Globus pallidus (tissue), 1 donor: ENCODE measurements around the gene LYRM1.
"Not testable (repeated sequence)": the region's sequence is repeated elsewhere in the genome, so short reads cannot be mapped to it uniquely, and the experiment has no call there.

Experiments
- DNase-seq: peaks from one replicate; pipeline ENCODE4 v3.0.0-alpha.2; 2015; ENCODE audit warnings: low spot score

Gene LYRM1

DNA sequence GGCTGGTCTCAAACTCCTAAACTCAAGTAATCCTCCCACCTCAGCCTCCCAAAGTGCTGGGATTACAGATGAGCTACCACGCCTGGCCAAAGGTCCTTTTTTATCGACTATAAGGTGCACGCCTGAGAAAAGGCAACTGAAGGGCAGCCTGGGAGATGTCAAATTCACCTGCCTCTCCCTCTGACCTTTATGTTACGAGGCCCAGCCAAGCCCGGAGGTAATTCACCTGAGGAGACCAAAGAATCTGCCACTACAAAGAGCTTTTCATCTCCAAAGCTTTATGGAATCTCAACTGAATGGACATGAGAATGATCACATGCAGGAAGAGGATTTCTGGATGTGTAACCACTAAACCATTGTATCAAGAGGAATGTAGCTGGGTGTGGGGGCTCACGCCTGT lies 37.2 kb downstream of the LYRM1 start:
- no peak for DNase-seq

GRCh38 chr16:20938426-20938825 lies 37.9 kb downstream of the LYRM1 start:
- DNase-seq: no peak

DNA sequence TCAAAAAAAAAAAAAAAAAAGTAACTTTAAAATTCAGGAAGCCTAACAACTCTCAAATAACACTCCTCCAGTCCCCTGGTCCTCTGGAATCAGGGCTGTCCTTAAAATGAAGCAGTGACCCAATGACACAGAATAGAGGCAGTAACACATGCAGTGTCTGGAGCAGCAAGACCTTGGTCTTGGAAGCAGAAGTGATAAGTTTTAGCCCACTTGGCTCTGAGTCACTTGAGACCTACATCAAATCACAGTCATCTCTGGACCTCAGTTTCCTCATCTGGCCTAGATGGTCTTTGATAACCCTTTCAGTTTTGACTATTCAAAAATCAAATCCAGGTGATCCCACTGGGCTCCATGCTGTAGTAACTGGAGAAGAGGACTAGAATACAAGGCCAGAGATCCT lies 39.0 kb downstream of the LYRM1 start:
- DNase-seq: no peak

DNA sequence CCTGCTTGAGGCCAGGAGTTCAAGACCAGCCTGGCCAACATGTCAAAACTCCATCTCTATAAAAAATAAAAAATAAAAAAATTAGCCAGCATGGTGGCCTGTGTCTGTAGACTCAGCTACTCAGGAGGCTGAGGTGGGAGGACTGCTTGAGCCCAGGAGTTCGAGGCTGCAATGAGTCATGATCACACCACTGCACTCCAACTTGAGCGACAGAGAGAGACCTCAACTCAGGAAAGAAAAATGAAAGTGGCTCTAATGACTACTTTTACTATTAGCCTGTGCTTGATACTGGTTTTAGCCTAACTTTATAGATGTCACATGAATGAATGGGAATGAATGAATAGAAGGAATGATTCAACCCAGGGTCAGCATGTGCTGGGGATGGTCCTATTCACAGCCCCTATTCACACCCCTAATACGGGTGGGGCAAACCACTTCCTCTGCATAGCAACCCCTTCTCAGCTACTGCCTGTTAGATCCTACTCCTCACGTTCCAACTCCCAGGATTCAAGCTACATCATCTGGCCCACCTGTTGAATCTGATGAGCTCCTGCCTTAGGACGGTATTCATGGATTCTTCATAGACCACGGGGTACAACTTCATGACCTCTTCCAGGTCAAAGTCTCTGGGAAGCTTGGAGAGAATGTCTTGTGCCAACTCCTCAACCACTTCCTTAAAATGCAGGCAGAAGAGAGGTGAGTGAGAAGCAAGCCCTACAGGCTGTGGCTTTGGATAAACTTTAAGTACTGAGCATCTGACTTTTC lies 40.5 kb downstream of the LYRM1 start:
- DNase-seq: no peak

DNA sequence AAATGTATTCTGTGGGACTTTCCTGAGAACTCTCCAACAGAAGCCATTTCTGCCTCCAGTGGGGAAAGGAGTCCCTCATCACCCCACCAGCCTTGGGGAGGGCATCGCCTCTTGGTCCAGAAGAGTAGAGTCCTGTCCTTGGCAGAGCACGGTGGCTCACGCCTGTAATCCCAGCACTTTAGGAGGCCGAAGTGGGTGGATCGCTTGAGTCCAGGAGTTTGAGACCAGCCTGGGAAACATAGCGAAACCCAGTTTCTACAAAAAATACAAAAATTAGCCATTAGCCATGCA lies 41.0 kb downstream of the LYRM1 start:
- DNase-seq: no peak

DNA sequence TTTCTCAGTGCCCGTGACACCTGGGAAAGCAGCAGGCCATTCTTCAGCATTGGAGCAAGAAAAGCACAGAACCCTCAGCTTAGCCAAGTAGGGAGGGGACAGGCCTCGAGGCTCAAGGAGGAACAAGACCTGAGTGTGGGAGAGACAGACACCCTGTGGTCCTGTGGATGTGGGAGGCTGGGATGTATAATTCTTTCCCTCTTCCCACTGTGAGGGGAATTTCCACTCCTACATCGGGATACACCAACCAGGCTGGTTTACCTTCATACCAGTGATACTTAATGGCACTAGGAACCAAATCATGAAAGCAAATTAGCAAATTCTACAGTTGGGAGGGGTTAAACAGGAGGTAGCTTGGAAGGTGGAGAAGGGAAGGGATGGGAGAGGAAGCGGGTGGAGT lies 41.7 kb downstream of the LYRM1 start:
- no peak for DNase-seq

DNA sequence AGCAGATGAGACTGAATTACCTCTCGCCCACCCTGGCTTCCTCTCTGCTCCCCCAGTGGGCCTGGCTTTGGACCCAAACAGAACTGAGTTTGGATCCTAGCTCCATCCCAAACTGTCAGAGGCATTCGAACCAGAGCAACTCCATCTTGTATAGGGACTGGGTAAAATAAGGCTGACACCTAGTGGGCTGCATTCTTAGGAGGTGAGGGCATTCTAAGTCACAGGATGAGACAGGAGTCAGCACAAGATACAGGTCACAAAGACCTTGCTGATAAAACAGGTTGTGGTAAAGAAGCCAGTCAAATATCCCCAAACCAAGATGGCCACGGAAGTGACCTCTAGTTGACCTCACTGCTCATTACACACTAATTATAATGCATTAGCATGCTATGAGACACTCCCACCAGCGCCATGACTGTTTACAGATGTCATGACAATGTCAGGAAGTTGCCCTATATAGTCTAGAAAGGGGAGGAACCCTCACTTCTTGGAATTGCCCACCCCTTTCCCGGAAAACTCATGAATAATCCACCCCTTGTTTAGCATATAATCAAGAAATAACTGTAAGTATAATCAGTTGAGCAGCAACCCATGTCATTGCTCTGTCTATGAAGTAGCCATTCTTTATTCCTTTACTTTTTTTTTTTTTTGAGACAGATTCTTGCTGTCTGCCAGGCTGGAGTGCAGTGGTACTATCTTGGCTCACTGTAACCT lies 44.4 kb downstream of the LYRM1 start:
- no peak for DNase-seq

GRCh38 chr16:20945575-20945875 lies 45.0 kb downstream of the LYRM1 start:
- DNase-seq: not testable (repeated sequence)

DNA sequence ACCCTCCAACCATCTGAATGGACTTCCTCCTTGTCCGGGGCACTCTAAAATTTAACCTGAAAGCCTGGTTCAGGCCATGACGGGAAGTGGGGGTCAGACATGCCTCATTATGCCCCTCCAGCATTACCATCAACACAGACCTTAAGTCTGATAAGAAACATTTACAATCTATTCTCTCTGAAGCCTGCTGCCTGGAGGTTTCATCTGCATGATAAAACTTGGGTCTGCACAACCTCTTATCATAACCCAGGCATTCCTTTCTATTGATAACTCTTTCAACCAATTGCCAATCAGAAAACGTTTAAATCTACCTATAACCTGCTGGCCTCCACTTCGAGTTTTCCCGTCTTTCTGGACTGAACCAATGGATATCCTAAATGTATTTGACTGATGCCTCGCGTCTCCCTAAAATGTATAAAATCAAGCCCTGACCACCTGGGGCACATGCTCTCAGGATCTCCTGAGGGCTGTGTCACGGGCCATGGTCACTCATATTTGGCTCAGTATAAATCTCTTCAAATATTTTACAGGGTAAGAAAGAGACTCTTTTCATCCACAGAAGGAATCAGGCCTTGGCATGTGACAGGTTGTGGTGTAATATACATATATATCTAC lies 45.6 kb downstream of the LYRM1 start:
- DNase-seq: no peak

GRCh38 chr16:20948444-20948843 lies 47.9 kb downstream of the LYRM1 start:
- DNase-seq: no peak

- no peak for DNase-seq
These were observed 49.1 kb downstream of the LYRM1 start for GRCh38 chr16:20949660-20950059.

DNA sequence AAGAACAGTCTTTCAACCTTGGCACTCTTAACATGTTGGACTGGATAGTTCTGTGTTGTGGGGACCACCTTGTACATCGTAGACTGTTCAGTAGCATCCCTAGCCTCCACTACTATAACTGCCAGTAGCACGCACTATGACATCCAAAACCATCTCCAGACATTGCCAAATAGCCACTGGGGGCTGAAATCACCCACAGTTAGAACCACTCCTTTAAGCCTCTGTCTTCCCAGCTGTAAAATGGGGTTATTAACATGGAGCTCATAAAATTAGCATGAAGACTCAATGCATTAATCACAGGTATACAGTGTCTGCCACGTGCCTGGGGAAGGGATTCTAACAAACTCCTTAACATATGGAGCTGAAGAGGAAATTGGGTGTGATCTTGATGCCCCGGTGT lies 49.7 kb downstream of the LYRM1 start:
- DNase-seq: no peak

DNA sequence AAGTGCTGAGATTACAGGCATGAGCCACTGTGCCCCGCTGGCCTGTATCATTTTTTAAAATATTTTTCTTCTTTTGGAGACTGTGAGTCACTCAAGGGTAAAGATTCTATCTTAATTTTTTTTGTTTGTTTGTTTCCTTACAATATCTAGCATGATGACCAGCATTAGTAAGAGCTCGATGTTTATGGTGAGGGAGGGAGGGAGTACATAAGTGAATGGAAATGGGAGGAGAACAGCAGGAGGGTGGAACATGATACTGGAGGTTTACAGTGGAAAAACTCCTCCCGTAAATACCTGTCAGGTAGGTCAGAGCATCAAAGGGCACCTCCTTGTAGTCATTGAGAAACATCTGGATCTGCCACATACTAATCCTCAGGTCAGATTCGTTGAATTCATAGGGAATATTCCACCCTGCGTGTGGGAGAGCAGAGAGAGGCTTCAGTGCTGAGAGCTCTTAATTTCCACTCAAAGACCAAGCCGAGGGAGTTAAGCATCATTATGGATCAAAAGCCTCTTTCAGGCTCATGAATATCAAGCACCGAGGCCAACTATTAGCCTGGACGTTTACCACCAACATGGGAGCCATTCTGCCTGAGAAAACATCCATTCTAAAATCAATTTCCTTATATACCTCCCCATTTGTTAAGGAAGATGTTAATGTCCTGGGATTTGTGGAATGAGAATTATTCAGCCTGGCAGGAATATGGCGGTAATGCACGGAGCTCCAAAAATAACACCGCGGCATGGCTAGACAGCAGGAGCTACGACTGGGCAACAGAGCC lies 51.8 kb downstream of the LYRM1 start:
- no peak for DNase-seq

- DNase-seq: no peak
These were observed 54.0 kb downstream of the LYRM1 start for GRCh38 chr16:20954574-20954973.

DNA sequence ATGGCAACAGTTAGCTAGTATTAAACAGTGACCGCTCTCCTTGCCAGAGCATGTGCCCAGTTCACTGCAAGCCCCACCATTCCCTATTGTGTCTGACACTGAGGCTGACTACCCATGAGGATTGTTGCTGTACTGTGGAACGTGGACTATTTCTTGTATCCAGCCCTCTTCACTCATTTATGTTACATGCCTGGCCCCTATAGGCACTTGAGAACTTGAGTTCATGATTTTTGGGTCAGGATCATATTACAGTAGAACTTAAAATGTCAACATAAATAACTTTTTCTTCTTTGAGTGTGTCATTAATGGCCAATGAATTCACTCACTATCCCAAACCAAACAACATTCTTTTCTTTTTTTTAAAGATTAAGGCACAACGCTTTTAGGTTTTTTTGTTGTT lies 55.7 kb downstream of the LYRM1 start:
- no peak for DNase-seq

DNA sequence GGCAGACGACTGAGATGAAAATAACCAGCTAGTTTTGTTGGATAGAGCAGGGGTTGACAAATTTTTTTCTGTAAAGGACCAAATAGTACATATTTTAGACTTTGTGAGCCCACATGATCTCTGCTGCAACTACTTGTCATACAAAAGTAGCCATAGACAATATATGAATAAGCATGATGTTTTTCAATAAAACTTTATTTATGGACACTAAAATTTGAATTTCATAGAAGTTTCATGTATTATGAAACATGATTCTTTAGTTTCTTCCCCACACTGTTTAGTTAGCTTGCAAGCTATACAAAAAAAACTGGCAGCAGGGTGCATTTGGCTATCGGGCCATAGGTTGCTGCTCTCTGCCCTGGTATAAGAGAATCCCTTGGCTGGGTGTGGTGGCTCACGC lies 56.6 kb downstream of the LYRM1 start:
- no peak for DNase-seq

GRCh38 chr16:20960899-20961298 lies 60.3 kb downstream of the LYRM1 start:
- no peak for DNase-seq

GRCh38 chr16:20968765-20969164 lies 68.2 kb downstream of the LYRM1 start:
- no peak for DNase-seq

- DNase-seq: no peak
These were observed 68.8 kb downstream of the LYRM1 start for GRCh38 chr16:20969386-20969785.

GRCh38 chr16:20971401-20971800 lies 70.8 kb downstream of the LYRM1 start:
- no peak for DNase-seq

DNA sequence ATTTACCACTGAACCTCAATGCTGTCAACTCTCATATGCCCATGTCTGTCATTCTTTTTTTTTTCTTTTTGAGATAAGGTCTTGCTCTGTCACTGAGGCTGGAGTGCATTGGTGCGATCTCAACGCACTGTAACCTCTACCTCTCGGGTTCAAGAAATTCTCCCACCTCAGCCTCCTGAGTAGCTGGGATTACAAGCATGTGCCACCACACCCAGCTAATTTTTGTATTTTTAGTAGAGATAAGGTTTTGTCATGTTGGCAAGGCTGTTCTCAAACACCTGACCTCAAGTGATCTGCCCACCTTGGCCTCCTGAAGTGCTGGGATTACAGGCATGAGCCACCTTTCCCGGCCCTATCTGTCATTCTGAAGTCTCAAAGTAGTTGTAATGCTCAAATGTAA lies 72.6 kb downstream of the LYRM1 start:
- DNase-seq: not testable (repeated sequence)
